H54 (cell line): Measurements from ENCODE around the gene ATP10A.

Experiments
- DNase-seq: peaks from one replicate; pipeline ENCODE4 v3.0.0; 2011; ENCODE audit warnings: low spot score, mixed read lengths; ENCODE audit not compliant: insufficient read length
- FAIRE-seq: peaks from 3 replicates; lab custom pipeline; 2011; peaks lifted over from hg19 to GRCh38; lab: Jason Lieb, UNC
- POLR2A ChIP-seq: IDR thresholded peaks from 2 replicates; pipeline ENCODE4 v1.6.1; 2011; ENCODE audit warnings: low read depth, mild to moderate bottlenecking, low read length

Gene ATP10A

DNA sequence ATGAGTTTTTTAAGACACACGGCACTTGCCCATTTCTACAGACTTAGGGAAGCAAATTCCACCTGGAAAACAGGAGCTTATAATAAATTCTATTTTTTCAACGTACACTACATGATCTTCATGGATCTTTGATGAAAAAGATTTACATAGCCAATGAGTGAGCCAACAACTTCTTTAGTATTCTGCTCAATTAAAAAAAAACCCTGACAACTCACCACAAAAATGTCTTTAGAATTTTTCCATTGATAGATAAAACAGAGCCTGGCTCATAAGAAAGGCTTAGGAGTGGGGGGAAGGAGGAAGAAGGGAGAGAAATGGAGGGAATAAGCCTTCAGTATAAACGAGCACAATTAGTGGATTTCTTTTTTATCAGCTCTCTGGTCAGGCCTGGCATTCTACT, 126.7 kb downstream of the ATP10A start:
- FAIRE-seq: no peak
- no peak for DNase-seq
- no peak for TF ChIP-seq POLR2A

DNA sequence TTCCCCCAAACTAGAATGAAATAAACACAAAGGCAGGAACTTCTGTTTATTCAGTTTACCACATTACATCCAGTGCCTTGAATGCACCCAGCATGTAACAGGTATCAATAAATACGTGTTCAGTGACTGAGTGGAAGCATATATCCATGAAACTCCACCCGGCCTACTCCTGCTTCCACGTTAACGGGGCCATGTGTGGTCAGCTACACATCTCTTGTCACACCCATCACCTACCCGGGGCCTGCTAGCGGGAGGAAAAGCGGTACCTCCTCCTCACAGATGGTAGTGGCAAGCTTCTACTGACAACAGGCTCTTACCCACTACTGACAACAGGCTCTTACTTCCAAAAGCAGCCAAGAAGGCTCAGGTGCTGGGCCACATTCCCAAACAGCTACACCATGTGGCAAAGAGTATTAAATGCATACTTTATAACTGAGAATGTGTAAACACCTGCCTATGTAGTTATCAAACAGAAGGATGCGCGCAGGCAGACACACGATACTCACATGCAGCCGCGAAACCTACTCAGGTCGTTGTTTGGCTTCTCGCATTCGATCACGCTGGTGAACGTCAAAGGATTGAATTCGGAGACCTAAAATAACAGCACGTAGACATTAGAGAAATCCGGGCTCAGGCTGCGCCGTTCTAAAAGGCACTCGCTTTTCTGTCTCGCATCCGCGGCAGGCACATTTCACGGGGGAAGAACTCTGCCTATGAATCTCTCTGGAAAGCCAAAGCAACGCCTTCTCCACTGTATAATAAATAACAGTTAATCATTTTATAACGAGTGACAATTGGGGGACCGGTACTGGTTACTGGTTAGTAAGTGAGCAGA, 127.4 kb downstream of the ATP10A start:
- FAIRE-seq (no peak), DNase-seq (no peak)
- no peak for TF ChIP-seq POLR2A

DNA sequence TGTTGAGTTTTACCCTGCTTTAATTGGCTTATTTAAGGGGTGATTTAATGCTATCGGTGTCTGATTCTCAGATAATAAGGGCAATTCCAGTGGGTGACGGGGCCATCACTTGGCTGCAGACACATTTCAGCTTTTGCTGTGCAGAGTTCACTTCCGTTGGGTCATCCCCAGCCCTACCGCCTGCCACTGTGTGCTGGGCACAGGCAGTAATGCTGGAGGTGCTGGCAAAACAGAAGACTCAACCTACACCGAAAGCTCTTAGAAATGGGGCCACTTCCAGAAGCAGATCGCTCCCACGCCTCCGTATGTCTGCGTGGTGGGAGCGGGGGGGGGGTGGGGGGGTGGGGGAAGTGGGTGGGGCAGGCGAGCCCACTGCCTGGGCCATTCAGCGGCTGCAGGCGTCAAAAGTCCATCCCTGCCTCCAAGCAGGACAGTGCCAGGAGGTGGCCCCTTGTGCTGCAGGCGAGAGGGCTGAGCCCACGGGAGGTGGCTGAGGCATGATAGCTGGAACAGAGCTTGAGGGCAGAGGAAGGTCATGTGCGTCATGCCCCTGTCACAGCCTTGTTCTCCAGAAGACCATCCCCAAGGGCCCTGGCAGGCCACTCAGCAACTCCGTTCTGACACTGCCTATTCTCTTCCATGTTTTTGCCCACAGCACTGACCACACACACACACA, 128.3 kb downstream of the ATP10A start:
- FAIRE-seq: no peak
- TF ChIP-seq POLR2A: no peak
- DNase-seq: no peak

DNA sequence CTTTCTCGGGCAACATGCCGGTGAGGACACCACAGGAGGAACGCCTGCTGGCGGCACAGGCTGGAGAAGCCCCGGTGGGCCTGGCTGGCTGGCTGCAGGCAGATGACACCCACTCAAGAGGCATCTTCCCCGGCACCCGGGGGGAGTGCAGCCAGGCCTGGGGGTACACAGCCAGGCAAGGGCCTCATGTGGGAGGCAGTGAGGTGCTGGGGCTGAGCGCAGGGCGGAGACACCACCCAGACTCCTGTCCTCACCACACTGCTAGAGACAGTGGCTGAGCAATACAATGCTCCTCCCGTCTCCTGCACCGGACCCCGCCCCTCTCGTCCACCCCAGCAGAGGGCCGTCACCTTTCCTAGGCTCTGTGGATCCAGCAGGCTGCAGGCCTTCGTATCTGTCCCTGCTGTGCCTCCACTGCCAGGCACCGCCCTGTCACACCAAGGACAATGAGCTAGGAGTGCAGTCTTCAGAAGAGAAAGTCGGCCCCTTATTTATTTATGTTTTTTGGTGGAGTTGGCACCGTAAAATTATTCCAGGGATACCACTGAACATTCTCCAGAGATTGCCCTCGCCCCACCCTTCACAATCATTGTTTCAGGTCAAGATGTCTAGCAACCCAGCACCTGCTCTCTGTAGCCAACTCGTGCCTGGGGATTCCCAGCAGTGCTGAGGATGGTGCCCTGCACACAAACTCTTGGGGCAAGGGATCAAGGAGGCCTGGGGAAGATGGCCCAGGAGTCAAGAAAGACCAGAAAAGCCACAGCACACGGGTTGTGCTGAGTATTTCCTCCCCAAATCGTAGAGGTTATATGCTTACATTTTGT, 129.1 kb downstream of the ATP10A start:
- FAIRE-seq (no peak), DNase-seq (no peak)
- no peak for TF ChIP-seq POLR2A

DNA sequence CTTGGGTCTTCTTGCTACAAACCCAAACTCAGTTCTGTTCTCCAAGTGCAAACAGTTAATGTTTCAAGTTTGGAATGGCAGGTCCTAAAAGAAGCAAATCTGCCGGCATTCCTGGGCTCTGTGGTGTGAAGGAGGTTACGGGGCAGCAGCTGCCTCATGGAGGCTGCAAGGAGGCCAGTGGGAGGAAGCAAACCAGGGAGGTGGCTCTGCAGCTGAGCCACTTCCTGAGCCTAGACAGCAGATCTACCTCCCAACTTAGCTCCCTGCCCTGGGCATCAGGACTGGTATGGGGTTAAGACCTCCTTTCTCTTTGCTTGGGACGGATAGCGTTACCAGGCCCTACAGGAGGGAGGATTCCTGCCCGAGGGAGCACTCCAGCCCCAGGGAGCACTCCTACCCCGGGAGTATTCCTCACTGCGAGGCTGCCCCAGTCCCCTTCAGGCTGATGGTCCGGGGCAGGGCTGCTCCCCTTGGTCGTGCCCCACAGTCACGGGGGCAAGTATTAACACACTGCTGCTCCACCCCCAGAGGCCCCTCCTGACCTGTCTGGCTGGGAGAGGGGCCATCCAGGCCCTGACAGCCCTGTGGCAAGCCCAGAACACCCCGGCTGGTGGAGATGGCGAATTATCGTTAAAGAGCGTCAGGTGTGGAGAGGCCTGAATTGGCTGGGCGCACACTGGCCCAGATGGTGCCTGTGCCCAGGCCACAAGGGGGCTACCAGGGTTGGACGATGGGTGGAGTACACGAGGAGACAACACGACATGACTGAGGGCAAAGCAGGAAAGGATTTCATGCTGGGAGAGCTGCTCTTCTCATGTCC, 129.9 kb downstream of the ATP10A start:
- no peak for TF ChIP-seq POLR2A
- FAIRE-seq (no peak), DNase-seq (no peak)

DNA sequence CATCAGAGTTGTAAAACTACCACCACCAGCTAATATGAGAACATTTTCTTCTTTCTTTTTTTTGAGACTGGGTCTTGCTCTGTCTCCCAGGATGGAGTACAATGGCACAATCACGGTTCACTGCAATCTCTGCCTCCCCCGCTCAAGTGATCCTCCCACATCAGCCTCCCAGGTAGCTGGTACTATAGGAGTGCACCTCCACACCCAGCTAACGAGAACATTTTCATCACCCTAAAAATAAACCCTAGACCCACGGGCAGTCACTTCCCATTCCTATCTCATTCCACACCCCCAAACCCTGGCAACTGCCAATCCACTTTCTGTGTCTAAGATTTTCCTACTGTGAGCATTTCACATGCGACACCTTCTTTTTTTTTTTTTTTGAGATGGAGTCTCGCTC, 130.9 kb downstream of the ATP10A start:
- TF ChIP-seq POLR2A: no peak

DNA sequence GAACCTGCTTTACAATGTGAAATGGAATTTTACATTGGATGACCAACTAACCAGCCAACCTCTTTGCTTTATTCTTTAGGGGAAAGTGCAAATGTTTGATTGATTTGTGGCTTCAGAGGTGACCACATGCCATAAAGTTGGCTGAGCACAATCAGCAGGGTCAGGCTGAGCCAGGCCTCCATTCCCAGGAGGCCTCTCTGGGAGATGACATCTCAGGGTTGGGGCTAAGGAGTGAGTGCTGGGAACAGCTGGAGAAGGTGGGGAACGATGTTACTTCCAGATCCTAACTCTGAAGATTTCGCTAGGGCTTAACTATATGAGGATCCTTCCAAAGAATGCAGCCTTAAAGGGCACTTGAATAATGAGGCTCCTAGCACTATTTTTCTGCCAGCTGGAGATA, 131.7 kb downstream of the ATP10A start:
- FAIRE-seq: no peak
- no peak for DNase-seq
- TF ChIP-seq POLR2A: no peak

More for the DNA sequence above, 130.9 kb downstream of the ATP10A start:
- FAIRE-seq: no peak
- DNase-seq: no peak

DNA sequence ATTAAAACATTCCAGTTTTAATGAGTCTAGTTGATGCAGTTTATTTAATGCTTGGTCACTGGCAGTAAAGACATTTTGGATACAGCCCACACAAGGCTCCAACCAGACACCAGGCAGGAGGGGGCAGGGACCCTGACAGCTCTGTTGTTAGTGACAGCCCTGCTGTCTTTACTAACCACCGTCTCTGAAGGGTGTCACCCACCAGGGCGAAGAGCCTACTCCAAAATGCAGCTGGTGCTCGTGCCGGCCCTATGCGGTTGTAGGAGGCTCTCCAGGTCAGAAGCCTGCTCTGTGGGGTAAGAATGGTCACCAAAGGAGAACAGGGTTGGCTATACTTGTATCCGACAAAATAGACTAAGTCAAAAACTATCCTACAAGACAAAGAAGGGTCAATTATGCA, 132.2 kb downstream of the ATP10A start:
- no peak for TF ChIP-seq POLR2A
- FAIRE-seq: no peak
- no peak for DNase-seq

DNA sequence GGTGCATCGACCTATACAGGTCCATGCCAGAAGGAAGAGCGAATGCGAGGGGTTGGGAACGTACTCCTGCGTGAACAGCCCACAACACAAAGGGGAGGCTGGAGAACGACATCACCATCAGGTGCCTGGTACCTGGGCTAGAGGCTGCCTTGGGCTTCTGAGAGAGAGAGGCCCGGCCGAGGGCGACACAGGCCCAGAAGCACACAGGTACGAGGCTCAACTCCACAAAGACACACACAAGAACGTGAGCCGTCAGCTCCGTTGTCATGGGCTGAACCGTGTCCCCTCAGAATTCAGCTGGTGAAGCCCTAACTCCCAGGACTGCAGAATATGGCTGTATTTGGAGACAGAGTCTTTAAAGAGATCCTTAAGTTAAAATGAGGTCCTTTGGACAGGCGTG, 134.3 kb downstream of the ATP10A start:
- FAIRE-seq: no peak
- TF ChIP-seq POLR2A: no peak
- DNase-seq: no peak

DNA sequence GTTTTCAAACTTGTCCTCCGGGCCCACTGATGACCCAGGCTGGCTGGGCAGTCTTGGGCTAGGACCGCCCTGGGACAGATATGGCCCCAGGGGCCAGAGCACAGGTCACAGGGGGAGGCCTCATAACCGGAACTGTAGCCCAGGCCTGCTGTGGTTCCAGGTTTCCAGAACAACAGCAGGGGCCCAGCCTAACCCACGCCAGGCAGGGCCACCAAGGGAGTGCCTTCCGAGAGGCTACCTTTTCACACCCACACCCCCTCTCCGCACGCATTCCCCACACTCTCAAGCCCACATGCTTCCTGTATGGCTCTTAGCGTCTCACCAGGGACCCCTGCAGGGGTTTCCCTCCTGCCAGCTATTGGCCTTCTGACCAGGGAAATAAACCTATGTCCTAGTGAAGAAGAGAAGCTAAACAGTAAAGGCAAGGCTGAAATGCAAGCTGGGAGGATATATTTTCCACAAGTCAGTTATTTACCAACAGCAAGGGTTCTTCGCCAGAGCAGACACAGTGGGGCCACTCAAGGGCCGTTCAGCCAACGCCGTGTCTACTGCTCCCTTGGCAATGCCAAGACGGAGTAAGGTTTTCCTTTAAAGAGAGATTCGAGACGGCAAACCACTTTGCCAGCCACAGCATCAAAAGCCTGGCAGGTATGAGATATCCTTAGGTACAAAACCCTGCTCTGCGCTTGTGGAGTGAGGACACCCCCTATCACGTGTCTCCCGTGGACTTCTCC, 135.1 kb downstream of the ATP10A start:
- no peak for TF ChIP-seq POLR2A
- DNase-seq: no peak
- FAIRE-seq: no peak

DNA sequence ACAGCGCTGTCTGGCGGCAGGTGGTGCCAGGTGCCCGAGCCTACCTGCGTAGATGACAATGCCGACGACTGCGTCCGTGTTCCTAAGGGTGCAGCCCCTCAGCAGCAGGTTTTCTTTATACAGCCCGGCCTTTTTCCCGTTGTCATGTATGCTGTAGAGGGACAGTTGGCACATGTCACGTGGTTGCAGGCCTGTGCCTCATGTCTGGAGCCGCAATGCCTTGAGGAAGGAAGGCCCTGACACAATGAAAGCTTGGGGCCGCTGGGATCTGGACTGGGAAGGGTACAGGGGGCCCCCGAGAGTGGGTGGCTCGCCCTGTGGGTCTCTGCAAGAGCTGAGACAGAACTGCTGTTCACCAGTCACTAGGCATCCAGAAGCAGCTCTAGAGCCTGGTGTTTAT, 136.0 kb downstream of the ATP10A start:
- DNase-seq (no peak), FAIRE-seq (no peak)
- TF ChIP-seq POLR2A: no peak

DNA sequence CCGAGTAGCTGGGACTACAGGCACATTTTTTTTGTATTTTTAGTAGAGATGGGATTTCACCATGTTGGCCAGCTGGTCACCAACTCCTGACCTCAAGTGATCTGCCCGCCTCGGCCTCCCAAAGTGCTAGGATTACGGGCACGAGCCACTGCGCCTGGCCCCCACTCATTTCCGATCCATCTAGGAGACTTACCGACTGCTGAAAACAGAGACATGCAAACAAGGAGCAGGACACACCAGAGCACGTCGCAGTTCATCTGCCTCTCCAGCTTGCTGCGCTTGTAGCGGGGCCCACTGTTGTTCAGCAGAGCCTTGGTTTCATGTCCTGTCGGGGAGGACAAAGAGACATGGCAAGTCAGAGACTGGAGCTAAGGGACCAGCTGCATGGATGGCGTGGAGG, 137.4 kb downstream of the ATP10A start:
- FAIRE-seq (no peak), DNase-seq (no peak)
- no peak for TF ChIP-seq POLR2A

DNA sequence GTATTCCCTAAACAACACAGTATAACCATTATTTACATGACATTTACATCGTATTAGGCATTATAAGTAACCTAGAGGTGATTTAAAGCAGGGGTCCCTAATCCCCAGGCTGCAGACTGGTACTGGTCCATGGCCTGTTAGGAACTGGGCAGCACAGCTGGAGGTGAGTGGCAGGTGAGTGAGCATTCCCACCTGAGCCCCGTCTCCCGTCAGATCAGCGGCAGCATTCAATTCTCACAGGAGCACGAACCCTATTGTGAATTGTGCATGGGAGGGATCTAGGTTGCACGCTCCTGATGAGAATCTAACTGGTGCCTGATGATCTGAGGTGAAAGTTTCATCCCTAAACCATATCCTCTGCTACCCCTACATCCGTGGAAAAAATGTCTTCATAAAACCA, 138.2 kb downstream of the ATP10A start:
- FAIRE-seq (no peak), DNase-seq (no peak)
- TF ChIP-seq POLR2A: no peak

DNA sequence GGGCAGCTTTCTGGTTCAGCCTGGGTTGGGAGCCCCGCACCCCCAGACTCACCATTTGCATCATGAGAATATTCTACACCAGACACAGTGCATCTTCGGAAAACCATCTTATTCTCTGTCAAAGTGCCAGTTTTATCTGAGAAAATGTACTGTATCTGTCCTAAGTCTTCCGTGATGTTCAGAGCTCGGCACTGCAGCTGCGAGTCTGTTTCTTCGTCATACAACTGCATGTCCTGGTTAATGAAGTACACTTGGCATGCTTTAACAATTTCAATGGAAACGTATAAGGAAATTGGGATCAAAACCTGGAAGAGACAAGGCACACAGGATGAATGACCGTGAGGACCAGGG, 141.5 kb downstream of the ATP10A start:
- no peak for TF ChIP-seq POLR2A
- no peak for DNase-seq
- no peak for FAIRE-seq
